PC-3 (cell line): Measurements from ENCODE around the gene PARP3.

Source experiments
- CTCF ChIP-seq: fragments of 300-600 bp; sonication (generic); conservative IDR thresholded peaks from 2 replicates; pipeline ENCODE4 v1.5.1; 2017; ENCODE audit warnings: antibody characterized with exemption, low read depth, mild to moderate bottlenecking, low read length
- EZH2phosphoT487 ChIP-seq: fragments of 300-600 bp; sonication (generic); IDR thresholded peaks from 2 replicates; pipeline ENCODE4 v1.6.1; 2018; ENCODE audit warnings: mild to moderate bottlenecking, antibody characterized with exemption, low read length, borderline replicate concordance

GRCh38 chr3:51960386-51960785, 18.2 kb downstream of the PARP3 start:
- TF ChIP-seq CTCF (no peak), EZH2phosphoT487 (no peak)
